Smooth muscle cell (in vitro differentiated cells): ENCODE measurements around the gene EPHB2. TPM values are rescaled to one million over a fixed set of nuclear protein-coding genes. Genes with fewer than 3 reads are reported as not detected.
A peak's percentile ranks its signal among the peaks of the same experiment; 100 is the strongest.

Experiments used
- DNase-seq: peaks from one replicate; lab custom pipeline; 2025; ENCODE audit not compliant: unreplicated experiment; lab: John Stamatoyannopoulos, UW
- H2AFZ ChIP-seq: fragments of 200-600 bp; sonication (generic); 2 replicates; pipeline ENCODE4 v1.6.0; 2016; ENCODE audit warnings: antibody characterized with exemption, low read depth, mild to moderate bottlenecking
- H3F3A ChIP-seq: fragments of 200-600 bp; sonication (generic); 2 replicates; pipeline ENCODE4 v1.6.0; 2017; ENCODE audit warnings: antibody characterized with exemption, low read depth
- H3K27ac ChIP-seq: fragments of 200-600 bp; sonication (generic); 2 replicates; pipeline ENCODE4 v1.5.1; 2016; ENCODE audit warnings: low read depth, mild to moderate bottlenecking
- H3K27me3 ChIP-seq: fragments of 200-600 bp; sonication (generic); 2 replicates; pipeline ENCODE4 v1.6.1; 2016; ENCODE audit warnings: low read depth, mild to moderate bottlenecking
- H3K36me3 ChIP-seq: fragments of 200-600 bp; sonication (generic); 2 replicates; pipeline ENCODE4 v1.5.1; 2016; ENCODE audit warnings: low read depth
- H3K4me1 ChIP-seq: fragments of 200-600 bp; sonication (generic); 2 replicates; pipeline ENCODE4 v1.5.1; 2016; ENCODE audit warnings: low read depth
- H3K4me2 ChIP-seq: fragments of 200-600 bp; sonication (generic); 2 replicates; pipeline ENCODE4 v1.6.0; 2016; ENCODE audit warnings: mild to moderate bottlenecking
- H3K4me3 ChIP-seq: fragments of 200-600 bp; sonication (generic); 2 replicates; pipeline ENCODE4 v1.5.1; 2016; ENCODE audit warnings: mild to moderate bottlenecking
- H3K79me2 ChIP-seq: fragments of 200-600 bp; sonication (generic); 2 replicates; pipeline ENCODE4 v1.6.0; 2016; ENCODE audit warnings: low read depth, mild to moderate bottlenecking
- H3K9ac ChIP-seq: fragments of 200-600 bp; sonication (generic); 2 replicates; pipeline ENCODE4 v1.6.0; 2016; ENCODE audit warnings: low read depth
- H3K9me3 ChIP-seq: fragments of 200-600 bp; sonication (generic); replicated peaks from 2 replicates; pipeline ENCODE4 v1.5.1; 2016; ENCODE audit warnings: low read depth
- H4K20me1 ChIP-seq: fragments of 200-600 bp; sonication (generic); 2 replicates; pipeline ENCODE4 v1.6.0; 2016; ENCODE audit warnings: low read depth
- WGBS: methylation state at CpG from one replicate; pipeline ENCODE4 v1.1.7; 2016; ENCODE audit warnings: low lambda C conversion rate; 5-methylcytosine and 5-hydroxymethylcytosine counted together
- polyA plus RNA-seq: library from polyadenylated mRNA; unstranded; fragments of >200 nt; fragmentation: Nextera tagmentation; extraction: Ambion mirVana; gene quantifications from 2 replicates; pipeline ENCODE4 v1.2.1, GENCODE V29; 2016
- total RNA-seq: library from RNA; depleted of rRNA; stranded (reverse); fragments of >200 nt; gene quantifications from 2 replicates; pipeline ENCODE4 v1.2.3, GENCODE V29; 2014
- TF ChIP-seq, protein P1 (sequence below): fragments of 200-600 bp; sonication (generic); IDR thresholded peaks from 2 replicates; pipeline ENCODE4 v1.5.1; 2017; ENCODE audit warnings: borderline replicate concordance, mild to moderate bottlenecking, antibody characterized with exemption; ENCODE audit not compliant: insufficient read depth, poor library complexity, severe bottlenecking

EPHB2 gene
- total and polyA plus RNA-seq, 2 experiments from 2014 or later = 1.1 to 6.7 TPM

DNA sequence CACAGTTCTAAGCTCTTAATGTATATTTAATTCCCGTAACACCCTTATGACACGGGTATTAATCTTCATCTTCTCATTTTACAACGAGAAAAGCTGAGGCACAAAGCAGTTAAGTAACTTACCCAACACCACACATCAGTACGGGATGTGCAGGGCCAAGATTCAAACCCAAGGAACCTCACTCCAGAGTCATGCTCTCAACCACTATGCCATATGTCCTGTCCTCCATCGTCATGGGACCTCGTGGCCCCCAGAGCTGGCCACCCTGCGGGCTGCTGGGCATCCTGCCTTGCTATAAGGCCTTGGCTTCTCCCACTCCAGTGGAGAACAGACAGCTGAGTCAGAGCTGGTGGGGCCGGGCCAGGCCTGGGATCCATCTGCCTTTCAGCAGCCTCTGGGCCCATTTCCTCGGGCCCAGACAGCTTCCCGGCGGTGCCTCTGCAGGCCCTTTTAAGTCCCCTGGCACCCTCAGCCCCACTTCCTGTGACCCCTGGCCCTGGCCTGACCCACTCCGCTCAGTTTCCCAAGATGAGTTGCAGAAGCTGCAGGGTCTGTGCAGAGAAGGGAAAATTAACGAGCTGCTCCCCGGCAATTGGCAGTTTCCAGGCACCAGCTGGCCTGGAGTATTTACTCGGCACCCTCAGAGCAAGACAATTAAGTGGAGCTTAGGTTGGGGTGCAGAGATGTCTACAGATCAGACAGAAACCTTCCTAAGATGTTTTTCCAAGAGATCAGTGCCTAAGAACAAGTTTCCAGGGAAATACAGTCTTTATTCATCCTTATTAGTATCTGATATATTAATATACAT lies 98.2 kb downstream of the EPHB2 start:
- H3K27me3 ChIP-seq = peaks cover 62% of the 10 kb centered on the region
- H3F3A ChIP-seq = peaks cover 18% of the 10 kb centered on the region
- TF ChIP-seq, protein P1, sequence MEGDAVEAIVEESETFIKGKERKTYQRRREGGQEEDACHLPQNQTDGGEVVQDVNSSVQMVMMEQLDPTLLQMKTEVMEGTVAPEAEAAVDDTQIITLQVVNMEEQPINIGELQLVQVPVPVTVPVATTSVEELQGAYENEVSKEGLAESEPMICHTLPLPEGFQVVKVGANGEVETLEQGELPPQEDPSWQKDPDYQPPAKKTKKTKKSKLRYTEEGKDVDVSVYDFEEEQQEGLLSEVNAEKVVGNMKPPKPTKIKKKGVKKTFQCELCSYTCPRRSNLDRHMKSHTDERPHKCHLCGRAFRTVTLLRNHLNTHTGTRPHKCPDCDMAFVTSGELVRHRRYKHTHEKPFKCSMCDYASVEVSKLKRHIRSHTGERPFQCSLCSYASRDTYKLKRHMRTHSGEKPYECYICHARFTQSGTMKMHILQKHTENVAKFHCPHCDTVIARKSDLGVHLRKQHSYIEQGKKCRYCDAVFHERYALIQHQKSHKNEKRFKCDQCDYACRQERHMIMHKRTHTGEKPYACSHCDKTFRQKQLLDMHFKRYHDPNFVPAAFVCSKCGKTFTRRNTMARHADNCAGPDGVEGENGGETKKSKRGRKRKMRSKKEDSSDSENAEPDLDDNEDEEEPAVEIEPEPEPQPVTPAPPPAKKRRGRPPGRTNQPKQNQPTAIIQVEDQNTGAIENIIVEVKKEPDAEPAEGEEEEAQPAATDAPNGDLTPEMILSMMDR = no peak
- no peaks in the 10 kb centered on the region for H3K9me3 ChIP-seq
- H3K36me3 ChIP-seq = no peaks in the 10 kb centered on the region
- peak overlapping the region; percentile 84 for H3K27ac ChIP-seq
- peak; percentile 72 for DNase-seq
- H2AFZ ChIP-seq = no peak overlapping the region
- H4K20me1 ChIP-seq = peaks cover 26% of the 10 kb centered on the region
- H3K4me3 ChIP-seq = no peak overlapping the region
- peak overlapping the region; percentile 51 for H3K4me2 ChIP-seq
- peak overlapping the region; percentile 31 for H3K9ac ChIP-seq
- WGBS = 2% methylated on average over 15 of the region's 15 CpGs
- H3K79me2 ChIP-seq = no peaks in the 10 kb centered on the region
- peaks cover 32% of the 10 kb centered on the region for H3K4me1 ChIP-seq

DNA sequence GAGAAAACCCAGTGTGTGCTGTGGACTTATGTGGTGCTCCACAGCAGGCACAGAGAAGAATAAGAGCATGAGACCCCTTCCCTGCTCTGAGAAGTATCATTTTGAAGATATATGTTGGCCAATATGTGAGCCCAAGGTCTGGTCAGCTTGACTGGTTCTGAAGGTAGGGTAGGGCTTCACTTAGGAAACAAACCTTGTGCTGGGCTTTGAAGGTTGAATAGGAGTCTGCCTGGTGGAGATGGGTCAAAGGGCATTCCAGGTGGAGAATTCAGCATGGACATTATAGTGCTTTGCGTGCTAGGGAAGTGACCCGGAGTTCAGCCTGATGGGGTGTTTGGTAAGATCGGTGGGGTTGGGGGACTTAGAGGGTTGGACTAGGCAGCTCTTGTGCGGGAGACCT lies 99.1 kb downstream of the EPHB2 start:
- Histone ChIP-seq H3K36me3 (no peaks in the 10 kb centered on the region), H3K79me2 (no peaks in the 10 kb centered on the region)
- TF ChIP-seq, protein P1 = no peak

DNA sequence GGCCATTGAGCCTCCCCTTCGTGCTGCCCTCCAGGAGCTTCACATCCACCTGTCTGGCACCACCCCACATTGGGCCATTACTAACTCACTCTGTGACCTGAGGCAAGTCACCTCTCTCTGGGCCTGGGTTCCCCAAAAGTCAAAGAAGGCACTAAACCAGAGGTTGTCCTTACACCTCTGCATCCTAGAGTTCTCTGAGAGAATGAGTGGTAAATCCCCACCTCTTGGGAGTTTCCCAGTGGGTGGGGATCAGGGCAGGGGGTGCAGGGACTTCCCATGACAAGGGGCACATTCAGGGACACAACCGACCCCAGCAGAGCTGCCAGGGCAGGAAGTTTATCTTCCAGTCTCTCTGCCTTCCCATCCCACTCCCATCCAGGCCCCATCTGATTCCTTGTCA lies 99.7 kb downstream of the EPHB2 start:
- peaks cover 18% of the 10 kb centered on the region for H3F3A ChIP-seq
- H3K4me2 ChIP-seq = no peak overlapping the region
- no peak overlapping the region for H3K9ac ChIP-seq
- H3K36me3 ChIP-seq = no peaks in the 10 kb centered on the region
- no peak for DNase-seq
- no peaks in the 10 kb centered on the region for H3K79me2 ChIP-seq
- H2AFZ ChIP-seq = no peak overlapping the region
- H3K4me1 ChIP-seq = peaks cover 26% of the 10 kb centered on the region
- peaks cover 61% of the 10 kb centered on the region for H3K27me3 ChIP-seq
- no peak overlapping the region for H3K4me3 ChIP-seq
- no peak overlapping the region for H3K27ac ChIP-seq
- H4K20me1 ChIP-seq = peaks cover 26% of the 10 kb centered on the region
- TF ChIP-seq, protein P1 = no peak
- H3K9me3 ChIP-seq = no peaks in the 10 kb centered on the region
- 70% methylated on average over 2 of the region's 2 CpGs for WGBS

More for the DNA sequence above, 99.1 kb downstream of the EPHB2 start:
- H3K4me2 ChIP-seq = no peak overlapping the region
- 98% methylated on average over 4 of the region's 4 CpGs for WGBS
- no peak for DNase-seq
- H3K9me3 ChIP-seq = no peaks in the 10 kb centered on the region
- no peak overlapping the region for H3K9ac ChIP-seq
- no peak overlapping the region for H3K27ac ChIP-seq
- peaks cover 32% of the 10 kb centered on the region for H3K4me1 ChIP-seq
- peaks cover 18% of the 10 kb centered on the region for H3F3A ChIP-seq
- peaks cover 26% of the 10 kb centered on the region for H4K20me1 ChIP-seq
- H2AFZ ChIP-seq = no peak overlapping the region
- no peak overlapping the region for H3K4me3 ChIP-seq
- peaks cover 63% of the 10 kb centered on the region for H3K27me3 ChIP-seq
